ENCODE results near the gene PTPN14. TPM values are rescaled to one million over a fixed set of nuclear protein-coding genes. Genes with fewer than 3 reads are reported as not detected.

The PTPN14 gene
- total and polyA plus RNA-seq, 2 of the 8 experiments (the other 6 are each of a cell fraction or from before 2014, with no cell fraction given): 14.4 to 93.6 TPM

DNA sequence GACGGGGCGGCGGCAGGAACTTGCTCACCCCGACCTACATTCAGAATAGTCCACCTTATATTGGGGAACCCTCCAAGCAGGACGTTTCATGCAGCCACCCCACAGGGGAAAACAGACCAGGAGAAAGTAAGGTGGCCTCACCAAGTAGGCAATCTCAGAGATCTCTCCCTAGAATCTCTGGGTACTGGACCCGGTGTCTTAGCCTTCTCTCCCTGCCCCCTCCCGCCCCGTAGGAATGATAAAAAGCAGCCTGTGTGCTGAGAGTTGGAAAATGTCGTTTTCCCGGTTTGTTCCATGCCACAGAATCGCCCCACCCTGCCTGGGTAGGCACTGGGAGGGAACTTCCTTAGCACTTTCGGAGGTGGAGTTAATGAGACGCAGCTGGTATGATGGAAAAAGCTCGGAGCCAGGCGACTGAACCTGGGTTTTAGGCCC is 789 bp upstream of the PTPN14 start:
- Histone ChIP-seq H2BK5ac (ENCODE audit: low read depth, low read length) (peak overlapping the region; percentile 90), H3K4ac (replicated peaks; ENCODE audit: insufficient read length, low read depth, low read length) (peak overlapping the region; percentile 55), H3K18ac (ENCODE audit: extremely low read depth, low read length) (peak overlapping the region; percentile 40), H2BK15ac (ENCODE audit: low read length) (no peak overlapping the region; the same call in 1 of the 2 replicates), H3K4me1 (replicated peaks in 1 of 4; ENCODE audit: control insufficient read depth in 3 of 4, insufficient read depth in 4 of 4, low read length in 3 of 4) (peaks cover 5 to 17% (median 10%) of the 10 kb centered on the region in 4 experiments; a peak in 6 of 7 replicates), H3K23me2 (ENCODE audit: low read depth, low read length) (peaks cover 8% of the 10 kb centered on the region; the same call in 1 of the 2 replicates), H3K79me1 (ENCODE audit: low read depth, low read length) (peaks cover 4% of the 10 kb centered on the region; the same call in 1 of the 2 replicates), H4K8ac (ENCODE audit: extremely low read depth, insufficient read depth, low read length) (peak overlapping the region; percentile 99; the same call in 1 of the 2 replicates), H3K36me3 (ENCODE audit: control insufficient read depth in 2 of 4, insufficient read depth in 4 of 4, low read length in 3 of 4) (no peaks in the 10 kb centered on the region), H2BK20ac (ENCODE audit: low read length) (no peak overlapping the region), H3K56ac (replicated peaks; ENCODE audit: insufficient read length, low read depth, low read length) (peak overlapping the region; percentile 50), H3K9me3 (ENCODE audit: insufficient read depth in 2 of 2, low read depth in 1 of 2, low read length in 1 of 2) (no peaks in the 10 kb centered on the region), H3K79me2 (ENCODE audit: control insufficient read depth in 1 of 2, insufficient read depth in 2 of 2, low read length in 2 of 2) (peaks cover 17 to 36% of the 10 kb centered on the region in 2 experiments), H3K27me3 (replicated peaks in 1 of 4; ENCODE audit: control insufficient read depth in 3 of 4, extremely low read depth in 1 of 4, insufficient read depth in 3 of 4, low read length in 3 of 4) (no peaks in the 10 kb centered on the region), H3K4me3 (ENCODE audit: extremely low read depth in 1 of 4, insufficient read depth in 2 of 4, low read depth in 3 of 4, low read length in 4 of 4) (peak overlapping the region; percentile 80 to 99 (median 92)), H3K4me2 (ENCODE audit: insufficient read depth in 1 of 2, low read depth in 2 of 2, low read length in 2 of 2) (peak overlapping the region; percentile 88 to 96), H4K91ac (replicated peaks; ENCODE audit: insufficient read length, low read length) (peak overlapping the region; percentile 71), H2BK120ac (replicated peaks; ENCODE audit: low read depth, low read length) (peak overlapping the region; percentile 89), H4K20me1 (replicated peaks in 1 of 2; ENCODE audit: control insufficient read depth in 1 of 2, insufficient read depth in 2 of 2, low read length in 2 of 2) (peaks cover 2 to 9% of the 10 kb centered on the region in 2 experiments), H2AFZ (ENCODE audit: low read length) (peak overlapping the region; percentile 44), H3K14ac (ENCODE audit: insufficient read length) (peak overlapping the region; percentile 73), H4K5ac (ENCODE audit: insufficient read length, low read depth, low read length) (peak overlapping the region; percentile 90), H2BK12ac (ENCODE audit: low read depth, low read length) (peak overlapping the region; percentile 93), H3K23ac (ENCODE audit: insufficient read length) (no peak overlapping the region), H2AK5ac (ENCODE audit: low read depth, low read length) (no peak overlapping the region; the same call in 1 of the 2 replicates), H3K27ac (ENCODE audit: low read depth, low read length) (peak overlapping the region; percentile 99), H3K9ac (replicated peaks in 1 of 4; ENCODE audit: extremely low read depth in 1 of 4, low read depth in 3 of 4, low read length in 3 of 4) (peak overlapping the region; percentile 94 to 98 (median 96))
- 2% methylated on average over 15 of the region's 15 CpGs; no CpG with 5 or more reads in 1 of the 2 experiments for WGBS, 2 experiments (ENCODE audit: extremely low coverage in 1 of 2, insufficient coverage in 1 of 2, insufficient read length in 1 of 2, insufficient replicate concordance in 2 of 2, low coverage in 1 of 2, low lambda C conversion rate in 2 of 2, missing lambda C conversion rate in 1 of 2)
- peak; percentile 92 for FAIRE-seq
- POLR2A ChIA-PET (ENCODE audit: partially characterized antibody): interaction anchor here (0.7 to 5.9 kb wide), 41 partner anchors 12 to 272 kb away, joined by 3 to 99 read pairs (median 5); partner anchors contain the start of genes CENPF and SMYD2
- DNase-seq (ENCODE audit: low read depth in 1 of 2, low spot score in 2 of 2): peak; percentile 67 to 75
- CTCF ChIA-PET (ENCODE audit: partially characterized antibody): interaction anchor here (0.5 to 7.2 kb wide), 14 partner anchors 12 to 220 kb away, joined by 3 to 54 read pairs (median 4); no protein-coding TSS in a partner anchor
- TF ChIP-seq CREB1 (IDR thresholded peaks at IDR 0.05) (peak; percentile 64), NANOG (IDR thresholded peaks at IDR 0.05; ENCODE audit: insufficient read depth, low read depth, low read length, poor library complexity, severe bottlenecking) (no peak), SP1 (IDR thresholded peaks at IDR 0.05; ENCODE audit: low read depth, low read length) (peak; percentile 70; the same call in 1 of the 2 replicates), SIN3A (conservative IDR thresholded peaks at IDR 0.05 in 1 of 2, IDR thresholded peaks at IDR 0.05 in 1 of 2; ENCODE audit: low read depth in 1 of 2, low read length in 2 of 2) (peak in 1 of 2 experiments; percentile 23; a peak in 1 of 4 replicates), TCF12 (IDR thresholded peaks at IDR 0.05; ENCODE audit: low read depth, low read length) (0 out of 2 replicates have a peak, but pooled peaks have one; percentile 21), EGR1 (IDR thresholded peaks at IDR 0.05; ENCODE audit: borderline replicate concordance, low read depth, low read length) (0 out of 2 replicates have a peak, but pooled peaks have one; percentile 8), POLR2A (IDR thresholded peaks at IDR 0.05; ENCODE audit: control extremely low read depth in 1 of 2, low read depth in 2 of 2, low read length in 2 of 2) (peak; percentile 52 to 89), PHF8 (conservative IDR thresholded peaks at IDR 0.05; ENCODE audit: low read depth, low read length) (peak; percentile 72), TEAD4 (IDR thresholded peaks at IDR 0.05; ENCODE audit: low read depth, low read length) (0 out of 2 replicates have a peak, but pooled peaks have one; percentile 59), JUN (IDR thresholded peaks at IDR 0.05; ENCODE audit: low read depth, low read length) (no peak), RBBP5 (IDR thresholded peaks at IDR 0.05; ENCODE audit: borderline replicate concordance, low read depth, low read length) (peak; percentile 11), YY1 (IDR thresholded peaks at IDR 0.05; ENCODE audit: low read depth, low read length) (peak; percentile 38; the same call in 1 of the 2 replicates), GTF2F1 (IDR thresholded peaks at IDR 0.05; ENCODE audit: borderline replicate concordance, low read depth, low read length) (no peak)
